NOMO-1 (cell line): ENCODE measurements around the gene PRMT7.

ENCODE experiments used
- DNase-seq, 2 experiments: peaks; one replicate each; lab custom pipeline; 2025; ENCODE audit not compliant: unreplicated experiment in 2 of 2; lab: John Stamatoyannopoulos, UW

The PRMT7 gene

GRCh38 chr16:68387301-68387700 is 76.5 kb downstream of the PRMT7 start:
- DNase-seq: no peak

GRCh38 chr16:68388124-68388523 is 77.3 kb downstream of the PRMT7 start:
- no peak for DNase-seq

- no peak for DNase-seq
These were observed 78.2 kb downstream of the PRMT7 start for GRCh38 chr16:68389006-68389405.

DNA sequence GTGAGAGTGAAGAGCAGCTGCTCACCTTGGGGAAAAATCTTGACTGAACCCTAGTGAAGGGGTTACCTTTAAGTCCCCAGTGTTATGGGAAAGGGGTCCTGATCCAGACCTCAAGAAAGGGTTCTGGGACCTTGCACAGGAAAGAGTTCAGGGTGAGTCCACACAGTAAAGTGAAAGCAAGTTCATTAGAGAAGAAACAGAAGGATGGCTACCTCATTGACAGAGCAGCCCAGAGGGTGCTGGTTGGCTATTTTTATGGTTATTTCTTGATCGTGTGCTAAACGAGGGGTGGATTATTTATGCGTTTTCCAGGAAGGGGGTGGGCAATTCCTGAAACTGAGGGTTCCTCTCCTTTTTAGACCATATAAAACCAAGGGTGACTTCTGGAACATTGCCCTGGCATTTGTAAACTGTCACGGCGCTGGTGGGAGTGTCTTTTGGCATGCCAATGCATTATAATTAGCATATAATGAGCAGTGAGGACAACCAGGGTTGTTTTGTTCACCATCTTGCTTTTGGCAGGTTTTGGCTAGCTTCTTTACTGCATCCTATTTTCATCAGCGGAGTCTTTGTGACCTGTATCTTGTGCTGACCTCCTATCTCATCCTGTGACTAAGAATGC is 79.0 kb downstream of the PRMT7 start:
- DNase-seq: no peak

DNA sequence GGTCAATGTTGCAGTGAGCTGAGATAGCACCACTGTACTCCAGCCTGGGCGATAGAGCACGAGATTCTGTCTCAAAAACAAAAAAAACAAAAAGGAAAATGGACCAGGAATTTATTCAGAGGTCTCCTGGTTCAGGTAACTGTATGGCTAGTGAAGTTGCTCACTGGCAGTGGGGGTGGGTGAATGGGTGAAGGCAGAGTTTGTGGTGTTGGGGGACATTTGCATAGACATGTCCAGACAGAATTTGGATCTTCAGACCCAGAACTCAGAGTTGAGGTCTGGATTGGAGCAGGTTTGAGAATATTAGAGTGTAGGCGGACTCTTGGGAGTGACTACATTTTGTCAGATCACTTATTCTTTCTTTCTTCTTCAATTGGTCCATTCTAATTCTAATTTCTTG is 82.5 kb downstream of the PRMT7 start:
- no peak for DNase-seq

DNA sequence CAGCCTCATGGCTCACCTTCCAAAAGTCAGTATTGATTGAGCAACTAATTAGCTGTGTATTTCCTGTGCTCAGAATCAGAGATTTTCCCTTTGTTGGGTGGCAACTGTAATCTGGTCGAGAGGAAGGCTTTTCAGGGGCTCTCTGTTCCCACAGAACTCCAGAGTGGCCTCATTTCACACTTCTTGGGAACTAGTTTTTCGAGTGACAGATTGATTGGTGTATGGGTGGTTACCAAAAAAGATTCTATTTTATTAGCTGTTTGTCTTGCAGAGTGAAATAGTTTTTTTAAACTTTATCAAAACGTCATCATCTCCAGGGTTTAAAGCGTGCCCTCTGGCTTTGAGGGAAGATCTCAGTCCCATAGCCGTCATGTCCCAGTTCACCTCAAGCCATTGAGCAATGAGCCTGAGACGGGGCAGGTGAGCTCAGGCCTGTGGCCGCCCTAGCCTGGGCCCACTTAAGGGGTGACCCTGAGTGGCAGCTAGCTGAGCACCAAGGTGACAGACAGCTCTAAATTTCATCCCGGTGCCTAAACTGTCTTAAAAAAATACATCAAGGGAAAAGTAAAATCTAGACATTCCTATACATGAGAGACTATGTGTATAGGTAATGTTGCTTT is 84.5 kb downstream of the PRMT7 start:
- DNase-seq: no peak

- DNase-seq: no peak
These were observed 85.0 kb downstream of the PRMT7 start for GRCh38 chr16:68395815-68396214.

DNA sequence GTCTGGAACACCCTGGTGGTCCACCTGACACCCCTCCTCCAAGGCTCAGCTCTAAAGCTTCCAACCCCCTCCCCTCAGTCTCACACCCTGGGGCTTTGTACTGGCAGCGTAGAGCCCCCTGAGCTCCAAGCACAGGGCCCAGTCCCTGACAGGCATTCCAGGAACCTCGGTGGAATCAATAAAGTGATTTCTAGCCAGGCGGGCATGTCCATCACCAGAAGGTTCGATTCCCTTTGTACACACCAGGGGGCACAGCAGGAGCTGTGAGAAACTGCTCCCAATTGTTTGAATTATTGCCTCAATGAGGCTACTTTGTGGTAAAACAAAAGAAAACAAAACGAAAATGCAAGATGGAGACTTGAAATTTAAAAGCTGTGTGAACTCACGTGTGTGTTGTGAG is 85.7 kb downstream of the PRMT7 start:
- DNase-seq: peak in 1 of 2 experiments; percentile 35

- DNase-seq: no peak
These were observed 86.9 kb downstream of the PRMT7 start for GRCh38 chr16:68397710-68398201.

DNA sequence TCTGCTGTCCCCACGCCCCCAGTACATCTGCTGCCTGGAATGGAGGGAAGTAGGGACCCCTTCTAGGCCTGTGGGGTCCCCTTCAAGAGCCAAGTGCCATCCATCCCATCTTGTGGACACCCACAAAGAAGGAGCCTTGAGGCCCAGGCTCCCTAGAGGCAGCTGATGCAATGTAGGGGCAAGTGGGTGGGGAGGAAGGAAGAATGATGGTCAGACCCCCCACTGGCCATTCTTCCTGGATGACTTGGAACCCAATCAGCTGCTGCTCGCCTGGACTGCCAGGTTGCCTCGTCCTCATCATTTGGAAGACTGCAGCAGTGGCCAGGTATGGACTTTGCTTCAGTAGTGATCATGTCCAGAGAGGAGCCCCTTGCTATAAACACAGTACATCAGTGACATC is 88.6 kb downstream of the PRMT7 start:
- no peak for DNase-seq

DNA sequence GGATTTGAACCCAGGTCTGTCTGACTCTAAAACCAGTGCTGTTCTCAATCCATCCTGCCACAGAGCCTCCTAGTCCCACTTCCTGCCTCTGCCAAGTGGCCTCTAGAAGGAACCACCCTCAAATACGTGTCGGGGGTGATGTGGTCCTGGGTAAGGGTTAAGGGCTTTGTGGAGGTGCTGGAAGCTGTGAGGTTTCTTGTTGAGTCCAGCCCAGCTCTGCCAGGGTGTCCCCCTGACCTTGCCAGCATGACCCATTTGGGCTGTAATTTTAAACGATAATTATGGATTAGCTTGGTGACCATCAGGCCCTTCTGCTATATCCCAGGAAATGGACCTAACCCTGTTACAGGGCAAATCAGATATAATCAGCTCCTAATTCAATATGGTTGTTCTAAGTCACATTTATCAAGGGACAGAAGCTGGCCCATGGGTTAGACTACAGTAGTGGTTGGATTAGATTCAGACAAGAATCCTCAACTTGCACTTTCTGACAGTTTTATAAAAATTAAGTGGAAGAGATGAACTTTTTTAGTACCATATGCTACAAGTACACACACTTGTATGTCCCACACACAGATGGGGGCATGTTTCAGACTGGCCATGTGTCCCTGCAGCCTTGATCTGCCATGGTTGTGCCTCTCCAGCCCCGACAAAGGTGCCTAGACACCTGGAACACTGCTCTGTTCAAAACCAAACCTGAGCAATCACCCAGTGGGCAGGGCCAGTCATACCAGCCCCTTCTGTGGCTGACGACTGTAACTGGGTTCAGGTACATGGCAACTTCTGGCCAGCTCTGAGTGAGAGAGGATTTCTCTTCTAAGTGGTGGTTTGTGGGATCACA is 89.5 kb downstream of the PRMT7 start:
- no peak for DNase-seq

- no peak for DNase-seq
These were observed 90.2 kb downstream of the PRMT7 start for GRCh38 chr16:68400924-68401460.

DNA sequence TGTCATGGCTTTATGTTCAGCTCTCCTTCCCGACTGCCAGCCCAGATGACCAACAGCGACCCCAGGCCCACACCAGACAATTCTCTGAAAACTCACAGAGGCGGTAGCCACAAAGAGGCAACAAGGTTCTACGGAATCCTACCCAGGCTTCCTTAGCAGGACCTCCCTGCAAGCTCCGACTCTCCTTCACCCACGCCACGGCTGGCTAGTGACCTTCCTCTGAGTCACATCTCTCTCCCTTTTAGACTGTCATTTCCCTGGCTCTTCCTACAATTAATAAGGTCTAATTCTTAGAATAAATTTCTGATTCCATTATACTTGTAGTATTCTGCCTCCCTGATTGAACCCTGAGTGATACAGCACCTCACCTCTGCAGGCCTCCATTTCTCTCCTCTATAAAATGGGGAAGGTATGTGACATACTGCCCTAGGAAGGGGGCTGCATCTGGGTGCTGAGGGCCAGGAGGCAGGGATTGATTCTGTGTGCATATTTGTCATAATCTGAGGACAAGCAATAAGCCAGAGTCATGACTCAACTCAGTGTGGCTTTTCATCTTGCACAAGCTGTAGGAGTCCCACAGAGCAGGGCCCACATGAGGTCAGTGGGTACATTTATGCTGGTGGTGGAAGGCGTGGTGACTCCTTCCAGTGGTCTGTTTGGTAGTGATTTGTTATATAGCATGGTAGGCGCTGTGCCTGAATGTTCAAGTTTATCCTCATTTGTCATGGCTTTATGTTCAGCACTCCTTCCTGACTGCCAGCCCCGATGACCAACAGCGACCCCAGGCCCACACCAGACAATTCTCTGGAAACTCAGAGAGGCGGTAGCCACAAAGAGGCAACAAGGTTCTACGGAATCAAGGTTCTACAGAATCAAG is 91.3 kb downstream of the PRMT7 start:
- peak; percentile 28 to 33 for DNase-seq

- no peak for DNase-seq
These were observed 91.9 kb downstream of the PRMT7 start for GRCh38 chr16:68402748-68403040.

DNA sequence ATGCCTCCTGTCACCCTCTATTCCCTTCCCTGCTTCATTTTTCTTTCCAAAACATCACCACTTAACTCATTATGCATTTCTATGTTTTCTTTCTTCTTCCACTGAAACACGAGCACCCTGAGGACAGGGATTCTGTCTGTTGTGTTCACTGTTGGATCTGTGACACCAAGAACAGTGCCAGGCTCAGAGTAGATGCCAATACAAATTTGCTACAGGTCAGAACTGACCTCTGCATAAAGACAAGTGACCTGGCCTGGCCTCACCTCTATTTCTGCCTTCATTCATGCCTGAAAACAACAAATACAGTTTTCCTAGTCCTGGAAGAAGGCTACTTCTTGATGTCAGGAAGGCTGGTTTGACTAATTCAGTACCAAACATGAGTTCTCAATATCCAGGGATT is 92.4 kb downstream of the PRMT7 start:
- no peak for DNase-seq

- DNase-seq: peak in 1 of 2 experiments; percentile 20
These were observed 92.9 kb downstream of the PRMT7 start for GRCh38 chr16:68403704-68404103.

DNA sequence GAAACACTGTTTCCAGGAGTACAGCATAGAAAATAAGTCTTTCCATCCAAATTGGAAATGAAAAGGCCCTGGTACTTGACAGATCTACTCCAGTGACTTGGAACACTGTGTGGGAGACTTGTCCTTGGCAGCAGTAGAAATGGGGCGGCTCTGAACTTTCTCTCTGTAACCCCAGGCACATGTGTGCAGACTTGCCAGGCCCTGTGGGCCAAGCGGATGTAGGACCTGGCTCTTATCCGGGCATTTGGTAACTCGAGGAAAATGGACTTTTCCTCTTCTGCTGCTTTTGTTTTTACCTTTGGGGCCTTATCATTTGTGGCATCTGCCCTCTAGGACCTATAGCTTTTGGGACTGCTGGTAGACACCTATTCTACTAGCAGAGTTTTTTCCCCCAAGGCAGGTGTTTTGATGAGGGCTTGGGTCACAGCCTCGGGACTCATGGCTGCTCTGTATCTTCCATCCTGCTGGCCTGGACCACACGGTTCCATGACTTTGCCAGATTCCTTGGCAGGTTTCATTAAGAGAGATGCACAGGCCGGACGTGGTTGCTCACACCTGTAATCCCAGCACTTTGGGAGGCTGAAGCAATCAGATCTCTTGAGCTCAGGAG is 94.0 kb downstream of the PRMT7 start:
- no peak for DNase-seq

- DNase-seq: no peak
These were observed 95.8 kb downstream of the PRMT7 start for GRCh38 chr16:68406458-68407152.
